ACC112 (cell line): Measurements from ENCODE around the gene RPTOR.

ENCODE experiments used
- H2AFZ ChIP-seq: fragments of 200-600 bp; sonication (generic); one replicate; pipeline ENCODE4 v1.6.0; 2017; ENCODE audit warnings: antibody characterized with exemption, low read length; ENCODE audit not compliant: unreplicated experiment
- H3K27ac ChIP-seq: fragments of 200-600 bp; sonication (generic); 2 replicates; pipeline ENCODE4 v1.5.1; 2014; ENCODE audit warnings: low read depth, mild to moderate bottlenecking, antibody characterized with exemption, low read length, moderate library complexity
- H3K27me3 ChIP-seq: fragments of 200-600 bp; sonication (generic); 2 replicates; pipeline ENCODE4 v1.6.1; 2014; ENCODE audit warnings: mild to moderate bottlenecking, antibody characterized with exemption, low read length, moderate library complexity, mixed read lengths; ENCODE audit not compliant: insufficient read depth
- H3K36me3 ChIP-seq: fragments of 200-600 bp; sonication (generic); 2 replicates; pipeline ENCODE4 v1.6.1; 2016; ENCODE audit warnings: mild to moderate bottlenecking, antibody characterized with exemption, low read length, moderate library complexity, mixed read lengths; ENCODE audit not compliant: insufficient read depth
- H3K4me1 ChIP-seq: fragments of 200-600 bp; sonication (generic); one replicate; pipeline ENCODE4 v1.6.1; 2016; ENCODE audit warnings: low read length, mixed read lengths; ENCODE audit not compliant: insufficient read depth, unreplicated experiment, control insufficient read depth
- H3K4me3 ChIP-seq: fragments of 200-600 bp; sonication (generic); 2 replicates; pipeline ENCODE4 v1.5.1; 2014; ENCODE audit warnings: mild to moderate bottlenecking, low read depth, low read length
- H3K79me2 ChIP-seq: fragments of 200-600 bp; sonication (generic); one replicate; pipeline ENCODE4 v1.6.0; 2016; ENCODE audit warnings: low read length; ENCODE audit not compliant: control insufficient read depth, unreplicated experiment, insufficient read depth

RPTOR gene

DNA sequence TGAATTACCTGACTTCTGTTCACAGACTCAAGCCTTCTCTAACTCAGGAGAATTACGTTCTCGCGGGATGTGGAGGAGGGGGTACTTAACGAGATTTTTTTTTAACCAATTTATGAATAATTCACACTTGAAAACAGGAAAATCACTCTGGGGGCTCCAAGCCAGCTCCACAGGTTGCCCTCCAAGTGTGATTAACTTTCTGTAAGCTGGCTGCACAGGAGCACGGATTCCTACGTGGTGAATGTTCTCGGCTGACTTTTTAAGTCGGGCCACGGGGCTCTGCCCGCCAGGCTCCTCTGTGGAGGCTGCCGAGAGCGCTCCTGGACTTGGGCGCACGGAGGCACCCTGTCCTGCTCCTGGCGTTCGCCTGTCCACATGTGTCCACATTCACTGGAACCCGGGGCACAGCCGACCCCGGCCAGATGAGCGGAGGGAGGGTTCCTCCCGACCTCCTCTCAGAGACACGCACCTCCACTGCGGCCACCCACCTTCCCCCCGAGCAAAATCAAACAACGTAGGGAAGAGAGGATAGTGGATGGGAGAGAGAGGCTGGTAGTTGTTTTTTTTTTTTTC is 299.9 kb downstream of the RPTOR start:
- Histone ChIP-seq H3K4me1 (no peaks in the 10 kb centered on the region), H3K79me2 (no peaks in the 10 kb centered on the region), H3K27ac (no peak overlapping the region), H2AFZ (no peak overlapping the region), H3K27me3 (no peaks in the 10 kb centered on the region), H3K4me3 (no peak overlapping the region), H3K36me3 (peaks cover 8% of the 10 kb centered on the region; the same call in 1 of the 2 replicates)

- Histone ChIP-seq H3K27me3 (no peaks in the 10 kb centered on the region), H2AFZ (no peak overlapping the region), H3K27ac (no peak overlapping the region), H3K4me3 (no peak overlapping the region), H3K79me2 (no peaks in the 10 kb centered on the region), H3K4me1 (no peaks in the 10 kb centered on the region), H3K36me3 (peaks cover 8% of the 10 kb centered on the region; the same call in 1 of the 2 replicates)
Measured at GRCh38 chr17:80845069-80845862, 300.6 kb downstream of the RPTOR start.

DNA sequence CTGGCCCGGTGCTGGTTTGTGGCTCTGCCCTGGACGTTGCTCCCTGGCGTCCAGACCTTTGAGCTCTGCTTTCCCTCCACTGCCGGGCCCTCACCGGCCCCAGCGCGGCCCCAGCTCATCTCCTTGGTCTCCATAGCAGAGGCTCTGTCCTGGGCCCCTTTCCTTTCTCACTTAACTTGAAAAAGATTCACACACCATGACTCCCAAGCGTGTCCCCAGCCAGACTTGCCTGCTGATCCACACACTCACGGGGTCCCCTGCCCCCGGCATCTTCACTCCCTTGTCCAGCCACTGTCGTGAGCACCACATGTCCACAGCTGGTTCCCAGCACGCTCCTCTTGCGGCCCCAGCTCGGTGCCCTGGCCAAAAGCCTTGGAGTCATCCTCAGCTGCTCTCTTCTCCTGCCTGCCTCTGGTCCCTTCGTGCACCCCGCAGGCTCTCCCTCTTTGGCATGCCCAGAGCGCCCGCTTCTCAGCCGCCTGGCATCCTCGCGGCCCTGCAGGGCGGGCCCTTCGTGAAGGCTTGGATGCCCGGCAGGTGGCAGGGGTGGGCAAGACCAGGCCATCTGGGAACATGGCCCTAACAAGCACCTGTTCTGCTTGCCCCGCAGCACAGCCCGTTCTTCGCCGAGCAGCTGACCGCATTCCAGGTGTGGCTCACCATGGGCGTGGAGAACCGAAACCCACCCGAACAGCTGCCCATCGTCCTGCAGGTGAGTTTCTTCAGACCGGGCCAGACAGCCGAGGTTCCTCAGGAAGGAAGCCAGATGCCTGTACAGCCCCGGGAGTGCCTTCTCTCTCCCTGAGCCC is 301.4 kb downstream of the RPTOR start:
- no peaks in the 10 kb centered on the region for H3K79me2 ChIP-seq
- no peak overlapping the region for H3K27ac ChIP-seq
- no peak overlapping the region for H2AFZ ChIP-seq
- no peak overlapping the region for H3K4me3 ChIP-seq
- H3K27me3 ChIP-seq, result no peaks in the 10 kb centered on the region
- H3K4me1 ChIP-seq, result no peaks in the 10 kb centered on the region
- peaks cover 8% of the 10 kb centered on the region; the same call in 1 of the 2 replicates for H3K36me3 ChIP-seq

GRCh38 chr17:80846932-80847331 is 302.3 kb downstream of the RPTOR start:
- Histone ChIP-seq H2AFZ (no peak overlapping the region), H3K4me3 (no peak overlapping the region), H3K79me2 (no peaks in the 10 kb centered on the region), H3K27ac (no peak overlapping the region), H3K4me1 (no peaks in the 10 kb centered on the region), H3K36me3 (peaks cover 8% of the 10 kb centered on the region; the same call in 1 of the 2 replicates), H3K27me3 (no peaks in the 10 kb centered on the region)

DNA sequence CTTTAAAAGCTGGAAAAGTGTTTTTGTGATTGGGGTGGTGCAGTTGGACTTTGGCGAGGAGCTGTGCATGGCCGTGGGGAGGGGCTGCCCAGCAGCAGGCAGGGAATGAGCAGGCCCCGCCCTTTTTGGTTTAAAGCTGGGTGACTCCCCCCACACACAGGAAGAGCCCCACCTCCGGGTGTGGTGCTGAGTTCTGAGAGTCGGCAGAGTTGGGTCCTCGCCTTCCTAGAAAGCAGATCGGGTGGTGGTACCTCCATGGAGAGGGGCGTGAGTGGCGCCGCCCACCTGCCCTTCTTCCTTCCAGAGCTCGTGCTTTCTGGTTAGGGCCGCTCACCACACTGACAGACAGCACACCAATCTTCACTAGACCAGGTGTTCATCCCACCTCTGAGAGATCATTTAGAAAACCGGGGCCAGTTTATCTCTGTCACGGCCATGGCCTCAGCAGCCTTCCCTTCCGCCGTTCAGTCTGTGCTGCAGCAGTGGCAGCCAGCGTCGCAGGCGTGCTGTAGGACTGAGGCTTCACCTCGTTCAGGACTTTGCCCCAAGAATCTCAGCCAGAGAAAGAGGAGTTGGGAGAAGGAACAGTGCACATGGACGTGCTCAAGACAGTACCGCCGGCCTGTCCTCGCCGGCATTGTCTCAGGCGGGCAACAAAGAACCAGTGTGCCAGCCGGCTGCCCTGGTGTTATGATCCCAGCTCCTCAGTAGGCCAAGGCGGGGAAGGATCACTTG is 303.0 kb downstream of the RPTOR start:
- Histone ChIP-seq H3K36me3 (peaks cover 7% of the 10 kb centered on the region; the same call in 1 of the 2 replicates), H3K79me2 (no peaks in the 10 kb centered on the region), H3K27me3 (no peaks in the 10 kb centered on the region), H2AFZ (no peak overlapping the region), H3K27ac (no peak overlapping the region), H3K4me1 (no peaks in the 10 kb centered on the region), H3K4me3 (no peak overlapping the region)

DNA sequence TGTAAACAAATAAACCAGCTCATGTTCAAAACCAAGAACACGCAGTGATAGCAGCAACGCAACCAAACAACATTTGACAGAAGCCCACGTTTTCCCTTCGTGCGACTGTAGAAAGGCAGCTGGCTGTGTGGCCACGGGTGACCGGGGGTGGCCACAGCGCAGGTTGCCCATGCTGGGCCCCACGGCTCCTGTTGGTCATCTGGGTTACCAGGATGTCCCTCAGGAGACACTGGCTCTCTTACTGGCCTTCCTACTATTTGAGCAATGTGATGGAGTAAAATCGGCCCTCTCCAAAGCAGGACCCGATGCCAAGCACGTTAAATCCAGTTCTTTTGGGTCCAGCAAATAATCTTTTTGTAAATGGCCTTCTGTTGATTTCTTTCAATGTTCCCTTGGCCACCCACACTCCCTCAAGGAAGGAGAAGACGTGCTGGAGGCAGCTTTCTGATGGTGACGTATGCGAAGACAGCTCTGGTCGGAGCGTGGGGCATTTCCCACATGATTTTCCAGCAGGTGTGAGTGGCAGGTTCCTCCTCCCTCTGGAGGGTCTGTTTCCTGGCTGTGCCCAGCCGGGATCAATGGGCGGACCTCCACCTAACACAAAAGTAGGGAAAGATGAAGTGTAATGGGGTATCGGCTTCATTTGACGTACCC is 303.9 kb downstream of the RPTOR start:
- Histone ChIP-seq H3K27ac (no peak overlapping the region), H3K4me3 (no peak overlapping the region), H3K27me3 (no peaks in the 10 kb centered on the region), H3K4me1 (peaks cover 5% of the 10 kb centered on the region), H2AFZ (no peak overlapping the region), H3K79me2 (no peaks in the 10 kb centered on the region), H3K36me3 (peaks cover 4% of the 10 kb centered on the region; the same call in 1 of the 2 replicates)

DNA sequence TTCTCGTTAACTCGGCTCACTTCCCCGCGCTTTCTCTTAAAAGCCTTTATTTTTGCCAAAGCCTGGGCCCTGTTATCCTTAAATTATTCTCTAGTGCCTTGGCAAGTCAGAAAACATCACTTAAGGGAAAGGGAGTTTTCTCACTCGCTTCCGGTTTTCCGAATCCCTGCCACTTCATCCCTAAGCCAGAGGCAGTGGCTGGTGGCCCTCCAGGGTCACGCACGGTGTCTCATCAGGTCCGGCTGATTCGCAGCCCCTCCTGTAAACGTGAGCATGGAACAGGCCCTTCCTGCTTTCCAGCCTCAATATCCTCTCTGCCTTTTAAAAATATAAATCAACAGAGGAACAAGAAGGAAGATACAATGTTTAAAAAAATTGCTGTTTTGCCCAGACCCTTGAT is 304.5 kb downstream of the RPTOR start:
- Histone ChIP-seq H2AFZ (no peak overlapping the region), H3K4me1 (peaks cover 6% of the 10 kb centered on the region), H3K36me3 (peaks cover 4% of the 10 kb centered on the region; the same call in 1 of the 2 replicates), H3K27me3 (no peaks in the 10 kb centered on the region), H3K4me3 (no peak overlapping the region), H3K79me2 (no peaks in the 10 kb centered on the region), H3K27ac (no peak overlapping the region)

DNA sequence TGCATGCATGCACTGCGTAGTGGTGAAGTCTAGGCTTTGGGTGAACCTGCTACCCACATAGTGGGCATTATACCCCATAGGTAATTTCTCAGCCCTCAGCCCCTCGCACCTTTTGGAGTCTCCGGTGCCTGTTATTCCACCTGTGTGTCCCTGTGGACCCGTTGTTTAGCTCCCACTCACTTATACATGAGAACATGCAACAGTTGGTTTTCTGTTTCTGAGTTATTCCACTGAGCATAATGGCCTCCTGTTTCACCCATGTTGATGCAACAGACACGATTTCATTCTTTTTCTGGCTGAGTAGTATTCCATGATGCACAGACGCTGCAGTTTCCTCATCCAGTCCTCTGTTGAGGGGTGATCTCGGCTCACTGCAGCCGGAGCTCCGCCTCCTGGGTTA is 305.5 kb downstream of the RPTOR start:
- H2AFZ ChIP-seq, result no peak overlapping the region
- no peaks in the 10 kb centered on the region for H3K79me2 ChIP-seq
- no peak overlapping the region for H3K4me3 ChIP-seq
- peaks cover 4% of the 10 kb centered on the region; the same call in 1 of the 2 replicates for H3K36me3 ChIP-seq
- peaks cover 6% of the 10 kb centered on the region for H3K4me1 ChIP-seq
- no peaks in the 10 kb centered on the region for H3K27me3 ChIP-seq
- H3K27ac ChIP-seq, result no peak overlapping the region

DNA sequence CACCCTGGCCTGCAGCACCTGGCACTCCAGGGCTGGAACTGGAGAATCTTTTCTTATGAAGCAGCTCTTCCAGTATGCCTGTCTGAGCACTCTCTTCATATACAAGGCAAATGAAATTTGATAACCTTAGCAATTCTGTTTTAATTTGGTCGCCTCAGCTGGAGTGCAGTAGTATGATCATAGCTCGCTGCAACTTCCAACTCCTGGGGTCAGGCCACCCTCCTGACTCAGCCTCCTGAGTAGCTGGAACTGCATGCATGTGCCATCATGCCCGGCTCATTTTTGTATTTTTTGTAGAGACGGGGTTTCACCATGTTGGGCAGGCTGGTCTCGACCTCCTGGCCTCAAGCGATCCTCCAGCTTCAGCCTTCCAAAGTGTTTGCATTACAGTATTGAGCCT is 306.2 kb downstream of the RPTOR start:
- Histone ChIP-seq H3K4me3 (no peak overlapping the region), H3K36me3 (peaks cover 4% of the 10 kb centered on the region; the same call in 1 of the 2 replicates), H3K4me1 (peaks cover 10% of the 10 kb centered on the region), H2AFZ (no peak overlapping the region), H3K27ac (no peak overlapping the region), H3K27me3 (no peaks in the 10 kb centered on the region), H3K79me2 (no peaks in the 10 kb centered on the region)
